Aorta (tissue), 5 donors: ENCODE results near the gene SPOUT1. TPM values are rescaled to one million over a fixed set of nuclear protein-coding genes. Genes with fewer than 3 reads are reported as not detected.
"Not testable (repeated sequence)": the region's sequence is repeated elsewhere in the genome, so short reads cannot be mapped to it uniquely, and the experiment has no call there.

Experiments
- ATAC-seq: fragments of 200-7000 bp; cut with Tn5 transposase; one replicate; pipeline ENCODE4 v1.9.1; 2022; ENCODE audit warnings: moderate library complexity; ENCODE audit not compliant: low FRiP score
- DNase-seq, 2 donors: peaks; one replicate each; pipeline ENCODE4 v3.0.0-alpha.2; 2020
- H3K27ac ChIP-seq, 2 donors: one replicate each; pipeline ENCODE4 v1.5.1; 2013; ENCODE audit warnings: low read length in 2 of 2, mild to moderate bottlenecking in 2 of 2, moderate library complexity in 2 of 2, control low read depth in 1 of 2, inconsistent platforms in 1 of 2, low read depth in 1 of 2
- H3K27me3 ChIP-seq, 2 donors: one replicate each; pipeline ENCODE4 v1.6.1; 2013; ENCODE audit warnings: control low read depth in 1 of 2, low read length in 1 of 2, mild to moderate bottlenecking in 1 of 2, moderate library complexity in 1 of 2; ENCODE audit not compliant: insufficient read depth in 2 of 2, control insufficient read depth in 1 of 2
- H3K36me3 ChIP-seq, 2 donors: one replicate each; pipeline ENCODE4 v1.6.1; 2013; ENCODE audit warnings: control low read depth in 1 of 2, low read length in 1 of 2, mild to moderate bottlenecking in 1 of 2; ENCODE audit not compliant: insufficient read depth in 2 of 2, control insufficient read depth in 1 of 2
- H3K4me1 ChIP-seq, 2 donors: one replicate each; pipeline ENCODE4 v1.6.1; 2013; ENCODE audit warnings: low read length in 2 of 2, control low read depth in 1 of 2, mild to moderate bottlenecking in 1 of 2, moderate library complexity in 1 of 2; ENCODE audit not compliant: insufficient read depth in 2 of 2, control insufficient read depth in 1 of 2
- H3K4me3 ChIP-seq, 2 donors: one replicate each; pipeline ENCODE4 v1.5.1; 2013; ENCODE audit warnings: low read length in 2 of 2, control low read depth in 1 of 2, mild to moderate bottlenecking in 1 of 2
- H3K9me3 ChIP-seq: one replicate; pipeline ENCODE4 v1.6.1; 2013; ENCODE audit warnings: mild to moderate bottlenecking, low read length; ENCODE audit not compliant: control insufficient read depth
- WGBS, 2 donors: extraction: QIAGEN DNeasy Blood & Tissue Kit; methylation state at CpG; one replicate each; pipeline ENCODE4 v1.1.7; 2013; 5-methylcytosine and 5-hydroxymethylcytosine counted together
- intact Hi-C, 2 donors: fragments of 100-400 bp; cut with DNase I; formaldehyde crosslinking; loops; one replicate each; pipeline versions ENCODE4 v1.14.2 to v1.15.0; 2022
- polyA plus RNA-seq, 2 donors: library from polyadenylated mRNA; stranded (reverse); fragments of 200-250 nt; gene quantifications; one replicate each; pipeline ENCODE4 v1.2.3, GENCODE V29; 2013
- total RNA-seq, 2 donors: library from RNA; stranded (reverse); fragmentation: NEBNext Ultra II Directional; extraction: Animal tissue kit (Norgen Biotek cat#: 25700); gene quantifications; one replicate each; pipeline ENCODE4 v1.2.1, GENCODE V29; 2021
- donor health status: healthy with polysubstance abuse.
- donor health status: Bipolar disorder and iron deficiency.
- donor health status: DM: no; HTN: no; CAD: no.
- donor health status: DM: no; HTN: no; CAD: no.
- donor health status: DM: yes; HTN: yes; CAD: no.

The SPOUT1 gene
- total and polyA plus RNA-seq, 4 donors = 14.3 to 40.9 (median 30.7) TPM

DNA sequence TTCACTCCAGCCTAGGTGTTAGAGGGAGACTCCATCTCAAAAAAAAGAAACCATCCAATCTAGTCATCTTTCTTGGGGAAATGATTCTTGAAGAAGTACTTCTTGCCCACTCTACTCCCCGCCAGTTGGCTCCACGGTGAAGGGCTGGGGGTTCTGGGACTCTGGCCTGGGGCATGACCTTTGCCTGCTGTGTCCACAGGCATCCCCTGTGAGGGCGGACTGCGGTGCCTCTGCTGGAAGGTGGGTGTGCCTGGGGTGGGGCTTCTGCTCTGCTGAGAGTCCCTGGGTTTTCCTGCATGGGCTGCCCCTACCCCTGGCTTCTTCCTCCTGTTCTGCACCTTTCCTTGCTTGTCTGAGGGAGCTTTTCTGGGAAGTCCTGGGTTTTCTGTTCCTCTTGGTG, 39.1 kb downstream of the SPOUT1 start:
- DNase-seq (no peak), ATAC-seq (no peak)
- no peaks in the 10 kb centered on the region for H3K4me1 ChIP-seq
- 89 to 96% methylated on average over 4 of the region's 4 CpGs for WGBS, 2 donors
- H3K4me3 ChIP-seq = no peak overlapping the region
- H3K27me3 ChIP-seq = no peaks in the 10 kb centered on the region
- peaks cover 0 to 9% of the 10 kb centered on the region in 2 donors for H3K36me3 ChIP-seq
- H3K9me3 ChIP-seq = no peaks in the 10 kb centered on the region
- no peak overlapping the region for H3K27ac ChIP-seq
- intact Hi-C loops = no loop called here

DNA sequence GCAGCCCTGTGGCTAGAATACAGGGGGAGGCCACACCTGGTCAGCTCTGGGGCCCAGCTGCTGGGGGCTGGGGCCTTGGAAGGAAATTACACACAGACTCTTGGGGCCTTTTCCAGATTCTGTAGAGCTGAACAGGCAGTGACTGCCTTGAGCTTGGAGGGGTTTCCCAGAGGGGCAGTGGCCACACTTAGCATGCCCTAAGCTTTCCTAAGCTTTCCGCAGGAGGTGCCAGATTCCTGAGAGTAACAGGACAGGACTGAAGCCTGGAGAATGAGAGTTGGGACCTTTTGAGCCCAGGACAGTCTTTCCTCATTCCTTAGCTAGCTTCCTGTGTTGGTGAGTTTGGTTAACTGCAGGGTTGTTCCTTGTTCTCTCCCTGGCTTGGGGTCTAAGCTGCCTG, 41.1 kb downstream of the SPOUT1 start:
- ATAC-seq = no peak
- Histone ChIP-seq H3K36me3 (peaks cover 0 to 7% of the 10 kb centered on the region in 2 donors), H3K4me1 (no peaks in the 10 kb centered on the region), H3K27ac (no peak overlapping the region), H3K9me3 (no peaks in the 10 kb centered on the region), H3K4me3 (no peak overlapping the region), H3K27me3 (no peaks in the 10 kb centered on the region)
- DNase-seq = no peak
- intact Hi-C loops = no loop called here
- 92% methylated on average over 1 of the region's 1 CpG for WGBS, 2 donors

DNA sequence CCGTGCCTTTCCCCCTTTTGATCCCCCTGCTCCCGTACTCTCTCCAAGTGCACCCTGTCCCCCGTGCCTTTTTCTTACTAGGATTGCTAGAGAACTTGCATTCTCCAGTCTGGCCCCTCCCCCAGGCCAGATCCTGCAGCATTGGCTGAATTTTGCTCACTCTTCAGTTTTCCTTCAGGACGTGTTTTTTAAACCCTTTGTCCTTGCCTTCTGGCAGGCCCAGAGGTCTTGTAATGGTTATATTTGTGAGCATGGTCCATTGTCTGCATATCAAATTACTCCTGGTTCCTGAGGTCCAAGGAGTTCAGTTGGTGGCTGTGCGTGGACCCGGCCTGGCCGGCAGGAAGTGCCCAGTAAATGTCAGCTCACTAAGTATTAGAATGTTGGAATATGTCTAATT, 41.9 kb downstream of the SPOUT1 start:
- Histone ChIP-seq H3K4me1 (no peaks in the 10 kb centered on the region), H3K36me3 (peaks cover 0 to 4% of the 10 kb centered on the region in 2 donors), H3K27me3 (no peaks in the 10 kb centered on the region), H3K27ac (no peak overlapping the region), H3K9me3 (no peaks in the 10 kb centered on the region), H3K4me3 (peak overlapping the region; percentile 73 to 90)
- intact Hi-C loops = loop anchor here (1.0 to 2.0 kb wide), 2 partner anchors 15 kb away; no protein-coding TSS in a partner anchor
- WGBS, 2 donors = 0 to 2% methylated on average over 7 of the region's 7 CpGs
- ATAC-seq (peak; percentile 30), DNase-seq (no peak)

DNA sequence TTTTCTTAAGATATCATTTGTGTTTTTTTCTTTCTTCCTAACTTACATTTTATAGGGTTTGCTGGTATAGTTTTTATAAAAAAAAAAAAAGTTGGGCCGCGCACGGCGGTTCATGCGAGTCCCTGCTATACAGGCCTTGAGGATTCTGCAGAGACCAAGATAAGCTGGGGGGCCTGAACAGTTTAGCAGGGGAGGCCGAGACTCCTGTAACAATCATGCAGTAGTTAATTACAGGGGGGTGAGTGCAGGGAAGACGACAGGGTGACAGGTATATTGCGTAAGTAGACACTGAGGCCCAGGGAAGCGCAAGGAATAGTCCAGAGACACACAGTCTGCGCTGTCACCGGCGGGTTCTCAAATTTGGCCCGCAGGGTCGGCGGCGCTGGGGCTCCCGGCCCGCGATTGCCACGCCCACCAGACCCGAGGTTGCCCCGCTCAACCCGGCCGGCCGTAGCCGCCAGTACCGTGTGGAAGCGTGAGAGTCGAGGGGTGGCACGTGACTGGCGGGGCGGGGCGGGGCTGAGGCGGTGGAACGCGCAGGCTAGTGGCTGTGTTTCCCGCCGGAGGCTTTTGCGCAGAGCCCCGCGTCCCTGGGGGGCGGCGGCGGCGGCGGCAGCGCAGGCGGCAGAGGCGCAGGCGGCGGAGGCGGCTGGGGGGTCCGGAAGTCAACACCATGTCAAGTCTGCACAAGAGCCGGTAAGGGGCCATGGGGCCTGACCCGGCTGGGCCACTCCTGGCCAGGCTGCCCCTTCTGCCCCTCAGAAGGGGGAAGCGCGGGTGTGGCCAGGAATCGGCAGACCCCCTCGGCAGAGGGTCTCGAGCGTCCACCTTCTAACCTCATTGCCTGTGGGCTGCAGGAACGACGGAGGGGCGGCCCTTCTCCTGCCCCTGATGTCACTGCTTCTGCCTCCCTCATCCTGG, 42.7 kb downstream of the SPOUT1 start, which contains the start of gene TBC1D13:
TSS of gene TBC1D13 (plus strand) at position 573 of the 921 bp plus-strand sequence. CDS start at position 674, 101 bp downstream.
- DNase-seq (peak; percentile 93 to 98), ATAC-seq (peak; percentile 99)
- peaks cover 0 to 4% of the 10 kb centered on the region in 2 donors for H3K36me3 ChIP-seq
- no peaks in the 10 kb centered on the region for H3K4me1 ChIP-seq
- H3K9me3 ChIP-seq = no peaks in the 10 kb centered on the region
- intact Hi-C loops = loop anchor here (1.0 to 2.0 kb wide), 2 partner anchors 14 to 15 kb away; no protein-coding TSS in a partner anchor
- 7 to 9% methylated on average over 53 to 64 of the region's 64 CpGs for WGBS, 2 donors
- H3K4me3 ChIP-seq = peak within 1 kb of the TSS; percentile 73 to 90
- H3K27ac ChIP-seq = peak within 1 kb of the TSS in 1 of 2 donors; percentile 64
- H3K27me3 ChIP-seq = no peaks in the 10 kb centered on the region

DNA sequence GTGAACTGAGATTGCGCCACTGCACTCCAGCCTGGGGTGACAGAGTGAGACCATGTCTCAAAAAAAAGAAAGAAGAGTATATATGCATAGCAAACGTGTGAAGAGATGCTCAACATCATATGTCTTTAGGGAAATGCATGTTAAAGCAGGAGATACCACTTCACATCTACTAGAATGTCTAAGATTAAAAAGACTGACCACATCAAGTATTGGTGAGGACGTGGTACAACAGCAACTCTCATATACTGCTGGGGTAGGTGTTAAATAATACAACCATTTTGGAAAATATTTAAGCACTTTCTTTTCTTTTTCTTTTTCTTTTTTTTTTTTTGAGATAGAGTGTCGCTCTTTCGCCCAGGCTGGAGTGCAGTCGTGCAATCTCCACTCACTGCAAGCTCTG, 44.2 kb downstream of the SPOUT1 start:
- DNase-seq (no peak), ATAC-seq (no peak)
- Histone ChIP-seq H3K4me3 (no peak overlapping the region), H3K9me3 (no peaks in the 10 kb centered on the region), H3K27me3 (no peaks in the 10 kb centered on the region), H3K27ac (no peak overlapping the region), H3K36me3 (no peaks in the 10 kb centered on the region), H3K4me1 (no peaks in the 10 kb centered on the region)
- intact Hi-C loops = no loop called here
- 95 to 99% methylated on average over 6 of the region's 6 CpGs for WGBS, 2 donors

DNA sequence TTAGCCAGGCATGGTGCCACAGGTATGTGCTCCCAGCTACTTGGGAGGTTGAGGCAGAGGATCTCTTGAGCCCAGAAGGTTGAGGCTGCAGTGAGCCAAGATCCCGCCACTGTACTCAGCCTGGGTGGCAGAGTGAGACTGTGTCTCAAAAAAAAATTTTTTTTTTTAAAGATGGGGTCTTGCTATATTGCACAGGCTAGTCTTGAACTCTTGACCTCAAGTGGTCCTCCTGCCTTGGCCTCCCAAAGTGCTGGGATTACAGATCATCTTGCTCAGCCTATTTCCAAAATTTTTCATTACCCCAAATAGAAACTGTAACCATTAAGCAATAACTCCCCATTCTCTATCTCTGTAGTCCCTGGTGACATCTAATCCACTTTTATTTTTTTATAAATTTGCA, 46.9 kb downstream of the SPOUT1 start:
- Histone ChIP-seq H3K27me3 (no peaks in the 10 kb centered on the region), H3K4me1 (no peaks in the 10 kb centered on the region), H3K4me3 (no peak overlapping the region), H3K9me3 (no peaks in the 10 kb centered on the region), H3K36me3 (no peaks in the 10 kb centered on the region), H3K27ac (no peak overlapping the region)
- intact Hi-C loops = no loop called here
- ATAC-seq (no peak), DNase-seq (no peak)
- WGBS, 2 donors = 79 to 81% methylated on average over 1 of the region's 1 CpG

DNA sequence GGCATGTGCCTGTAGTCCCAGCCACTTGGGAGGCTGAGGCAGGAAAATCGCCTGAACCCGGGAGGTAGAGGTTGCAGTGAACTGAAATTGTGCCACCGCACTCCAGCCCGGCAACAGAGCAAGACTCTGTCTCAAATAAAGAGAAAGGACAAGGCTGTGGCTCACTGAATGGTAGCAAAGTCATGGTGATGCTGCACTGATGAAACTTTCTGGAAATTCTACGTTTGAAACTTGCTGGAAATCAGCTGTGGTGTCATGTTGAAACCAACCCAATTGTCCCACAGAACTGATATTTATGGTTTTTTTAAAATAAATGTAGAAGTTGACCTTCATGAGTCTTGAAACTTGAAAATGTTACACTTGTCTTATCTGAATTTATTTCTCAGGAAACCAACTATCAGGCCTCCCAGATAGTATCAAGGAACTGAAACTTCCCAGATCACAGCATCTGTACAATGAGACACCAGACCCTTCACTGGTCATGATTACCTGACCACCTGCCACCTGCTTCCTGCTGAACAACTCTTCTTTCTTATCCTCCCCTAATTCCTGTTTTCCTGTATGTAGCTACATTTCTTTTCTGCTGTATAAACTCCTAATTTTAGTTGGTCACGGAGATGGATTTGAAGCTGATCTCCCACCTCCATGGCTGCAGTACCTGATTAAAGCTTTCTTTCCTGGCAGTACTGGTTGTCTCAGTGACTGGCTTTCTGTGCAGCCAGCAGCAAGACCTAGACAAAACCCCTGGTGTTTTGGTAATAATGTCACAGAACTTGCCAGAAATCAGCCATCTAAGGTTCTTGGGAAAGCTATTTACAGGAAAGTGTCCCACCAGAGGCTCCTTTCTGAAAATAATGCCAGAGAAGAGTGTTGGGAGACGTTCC, 48.2 kb downstream of the SPOUT1 start:
- intact Hi-C loops = no loop called here
- 73 to 79% methylated on average over 7 of the region's 7 CpGs for WGBS, 2 donors
- no peaks in the 10 kb centered on the region for H3K27me3 ChIP-seq
- no peaks in the 10 kb centered on the region for H3K36me3 ChIP-seq
- H3K9me3 ChIP-seq = no peaks in the 10 kb centered on the region
- DNase-seq (no peak), ATAC-seq (no peak)
- H3K27ac ChIP-seq = no peak overlapping the region
- no peak overlapping the region for H3K4me3 ChIP-seq
- H3K4me1 ChIP-seq = no peaks in the 10 kb centered on the region

DNA sequence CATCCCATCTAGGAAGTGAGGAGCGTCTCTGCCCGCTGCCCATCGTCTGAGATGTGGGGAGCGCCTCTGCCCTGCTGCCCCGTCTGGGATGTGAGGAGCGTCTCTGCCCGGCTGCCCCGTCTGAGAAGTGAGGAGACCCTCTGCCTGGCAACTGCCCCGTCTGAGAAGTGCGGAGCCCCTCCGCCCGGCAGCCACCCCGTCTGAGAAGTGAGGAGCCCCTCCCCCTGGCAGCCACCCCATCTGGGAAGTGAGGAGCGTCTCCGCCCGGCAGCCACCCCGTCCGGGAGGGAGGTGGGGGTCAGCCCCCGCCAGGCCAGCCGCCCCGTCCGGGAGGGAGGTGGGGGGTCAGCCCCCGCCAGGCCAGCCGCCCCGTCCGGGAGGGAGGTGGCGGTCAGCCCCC, 49.5 kb downstream of the SPOUT1 start:
- H3K27me3 ChIP-seq, H3K36me3 ChIP-seq, H3K27ac ChIP-seq, intact Hi-C loops, ATAC-seq, H3K4me3 ChIP-seq, H3K9me3 ChIP-seq, H3K4me1 ChIP-seq: not testable (repeated sequence)
- peak in 1 of 2 donors; percentile 30 for DNase-seq
- 88 to 93% methylated on average over 13 to 27 of the region's 27 CpGs for WGBS, 2 donors
